Lower leg skin (tissue), 4 donors: ENCODE measurements around the gene KISS1R. TPM values are rescaled to one million over a fixed set of nuclear protein-coding genes. Genes with fewer than 3 reads are reported as not detected.
"Not testable (repeated sequence)": the region's sequence is repeated elsewhere in the genome, so short reads cannot be mapped to it uniquely, and the experiment has no call there.

ENCODE experiments used
- DNase-seq, 2 donors: peaks; one replicate each; pipeline ENCODE4 v3.0.0-alpha.2; 2019; ENCODE audit warnings: low spot score in 2 of 2
- H3K4me3 ChIP-seq: fragments of 200-600 bp; sonication (generic); 2 replicates; pipeline ENCODE4 v1.5.1; 2017; ENCODE audit warnings: mild to moderate bottlenecking, low read depth; ENCODE audit not compliant: poor library complexity, severe bottlenecking
- CTCF ChIP-seq, 3 donors: fragments of 450-650 bp; IDR thresholded peaks; one replicate each; pipeline ENCODE4 v1.5.1; 2016; ENCODE audit warnings: antibody characterized with exemption in 3 of 3, mild to moderate bottlenecking in 3 of 3, moderate library complexity in 2 of 3
- POLR2A ChIP-seq, 2 donors: fragments of 450-650 bp; IDR thresholded peaks; one replicate each; pipeline ENCODE4 v1.6.1; 2016 to 2017; ENCODE audit warnings: antibody characterized with exemption in 2 of 2, mild to moderate bottlenecking in 1 of 2, moderate library complexity in 1 of 2
- WGBS, 2 donors: methylation state at CpG; one replicate each; pipeline ENCODE4 v1.1.5; 2018; 5-methylcytosine and 5-hydroxymethylcytosine counted together
- intact Hi-C: fragments of 100-400 bp; cut with DNase I; formaldehyde crosslinking; loops from one replicate; pipeline ENCODE4 v1.15.0; 2023; ENCODE audit warnings: low total_unique reads
- total RNA-seq, 4 donors: library from RNA; depleted of rRNA; stranded (reverse); fragments of >200 nt; gene quantifications; one replicate each; pipeline ENCODE4 v1.1.0, GENCODE V29; 2016

The KISS1R gene
- total RNA-seq, 4 donors from 2014 or later: 0.88 to 3.5 TPM; not detected in 2

DNA sequence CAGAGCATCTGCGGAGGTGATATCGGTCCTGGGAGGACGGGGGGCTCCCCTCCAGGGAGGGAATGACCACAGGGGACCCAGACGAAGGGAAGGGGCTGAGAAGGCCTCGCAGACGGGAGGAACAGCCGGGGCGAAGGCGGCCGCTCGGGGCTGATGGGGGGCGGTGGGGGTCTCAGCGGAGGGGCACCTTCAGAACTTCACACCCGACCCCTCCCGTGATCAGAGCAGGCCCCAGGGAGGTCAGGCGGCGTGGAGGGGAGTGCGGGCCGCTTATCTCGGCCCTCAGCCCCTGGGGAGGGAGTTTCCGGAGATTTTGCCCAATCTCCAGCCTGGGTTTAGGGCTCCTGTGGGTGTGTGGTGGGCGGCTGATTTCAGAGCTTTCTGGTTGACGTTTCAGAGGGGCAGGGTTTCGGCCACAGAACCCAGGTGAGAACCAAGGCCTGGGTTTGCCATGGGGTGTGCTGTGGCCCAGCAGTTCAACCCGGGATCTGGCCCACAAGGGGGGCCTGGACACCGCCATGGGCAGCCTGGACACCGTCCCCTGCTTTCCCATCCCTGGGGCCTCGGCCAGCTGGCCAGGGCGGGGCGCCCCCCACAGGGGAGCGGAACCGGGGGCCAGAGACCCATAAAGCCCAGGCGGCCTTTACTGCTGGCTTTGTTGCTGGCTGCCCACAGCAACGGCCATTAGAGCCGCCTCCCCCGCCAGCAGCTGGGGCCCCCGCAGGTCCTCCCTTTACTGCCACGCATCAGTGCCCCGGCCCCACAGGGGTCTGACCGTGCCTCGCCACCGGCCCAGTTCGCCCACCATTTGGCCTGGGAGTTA is 37.8 kb downstream of the KISS1R start:
- no peak for DNase-seq
- 86 to 89% methylated on average over 32 to 42 of the region's 43 CpGs for WGBS, 2 donors
- intact Hi-C loops: no loop called here
- no peak overlapping the region for H3K4me3 ChIP-seq
- TF ChIP-seq POLR2A (IDR thresholded peaks at IDR 0.05) (no peak), CTCF (IDR thresholded peaks at IDR 0.05) (no peak)

DNA sequence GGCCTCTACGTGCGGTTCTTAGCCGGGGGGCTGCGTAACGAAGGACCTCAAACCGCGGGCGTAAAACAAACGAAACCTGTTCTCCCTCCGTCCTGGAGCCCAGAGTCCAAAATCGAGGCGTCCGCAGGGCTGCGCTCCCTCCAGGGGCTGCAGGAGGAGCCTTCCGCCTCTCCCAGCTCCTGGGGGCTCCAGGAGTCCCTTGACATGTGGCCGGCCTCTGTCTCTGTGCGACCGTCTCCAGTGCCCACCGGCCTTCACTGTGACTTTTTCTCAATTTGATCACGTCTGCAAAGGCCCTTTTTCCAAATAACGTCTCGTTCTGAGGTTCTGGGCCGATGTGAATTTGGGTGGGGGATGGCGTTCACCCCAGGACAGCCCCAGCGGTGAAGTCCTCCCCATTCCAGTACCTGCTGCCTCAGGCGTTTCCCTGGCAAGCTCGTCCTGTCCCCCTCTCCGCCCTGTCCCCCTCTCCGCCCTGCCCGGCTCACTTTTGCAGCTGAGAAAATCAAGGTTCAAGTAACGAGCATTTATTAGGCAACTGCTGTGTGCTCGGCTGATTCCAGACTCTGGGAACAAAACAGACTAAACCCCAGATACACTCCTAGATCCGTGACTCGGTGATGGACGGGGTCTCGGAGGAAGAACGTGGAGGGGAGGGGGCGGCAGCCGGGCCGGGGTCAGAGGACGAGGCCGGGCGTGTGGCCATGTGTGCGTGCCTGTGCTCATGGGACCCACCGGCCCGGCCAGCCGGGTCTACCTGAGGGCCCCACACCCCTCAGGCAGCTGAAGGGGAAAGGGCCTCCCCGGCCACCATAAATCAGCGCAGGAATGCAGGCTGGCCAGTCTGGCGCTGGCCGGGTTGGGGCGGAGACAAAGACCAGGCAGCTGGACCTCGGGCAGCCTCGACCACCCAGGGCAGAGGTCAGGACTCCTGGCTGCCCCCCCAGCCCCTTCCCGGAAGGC is 39.0 kb downstream of the KISS1R start:
- no peak for DNase-seq
- intact Hi-C loops: no loop called here
- TF ChIP-seq CTCF (IDR thresholded peaks at IDR 0.05): no peak
- no peak for TF ChIP-seq POLR2A (IDR thresholded peaks at IDR 0.05)
- 87 to 90% methylated on average over 54 to 55 of the region's 55 CpGs for WGBS, 2 donors
- no peak overlapping the region for H3K4me3 ChIP-seq

GRCh38 chr19:956766-957440 is 39.8 kb downstream of the KISS1R start:
- DNase-seq: no peak
- intact Hi-C loops: no loop called here
- 46 to 68% methylated on average over 20 to 25 of the region's 27 CpGs for WGBS, 2 donors
- no peak for TF ChIP-seq CTCF (IDR thresholded peaks at IDR 0.05)
- no peak for TF ChIP-seq POLR2A (IDR thresholded peaks at IDR 0.05)
- H3K4me3 ChIP-seq: no peak overlapping the region

GRCh38 chr19:957578-957977 is 40.4 kb downstream of the KISS1R start:
- 84 to 90% methylated on average over 9 of the region's 9 CpGs for WGBS, 2 donors
- H3K4me3 ChIP-seq, intact Hi-C loops, DNase-seq: not testable (repeated sequence)

GRCh38 chr19:958967-959855 is 42.1 kb downstream of the KISS1R start:
- 79 to 85% methylated on average over 36 of the region's 36 CpGs for WGBS, 2 donors
- TF ChIP-seq CTCF (IDR thresholded peaks at IDR 0.05) (no peak), POLR2A (IDR thresholded peaks at IDR 0.05) (no peak)
- no peak for DNase-seq
- intact Hi-C loops: no loop called here
- H3K4me3 ChIP-seq: no peak overlapping the region
